Measurements from ENCODE around the gene RNF207. TPM values are rescaled to one million over a fixed set of nuclear protein-coding genes. Genes with fewer than 3 reads are reported as not detected.

Gene RNF207
- total and polyA plus RNA-seq, 2 experiments from 2014 or later, result 29.3 to 30.9 TPM

- no peaks in the 10 kb centered on the region for H3K9me2 ChIP-seq (replicated peaks; ENCODE audit: insufficient read depth)
- H3K4me3 ChIP-seq, result no peak overlapping the region
- H2AFZ ChIP-seq, result no peak overlapping the region
- no peaks in the 10 kb centered on the region for H3K9me3 ChIP-seq (ENCODE audit: low read depth)
- no peak overlapping the region for H3K27ac ChIP-seq
- no peaks in the 10 kb centered on the region for H3K36me3 ChIP-seq (replicated peaks; ENCODE audit: insufficient read depth, low read depth)
- peaks cover 76% of the 10 kb centered on the region for H3K27me3 ChIP-seq
- DNase-seq (ENCODE audit: low spot score), result no peak
- no peaks in the 10 kb centered on the region for H4K20me1 ChIP-seq (ENCODE audit: insufficient read depth, poor library complexity, severe bottlenecking)
- peaks cover 15% of the 10 kb centered on the region for H3K4me1 ChIP-seq (ENCODE audit: insufficient read depth)
- 87% methylated on average over 12 of the region's 14 CpGs for WGBS (ENCODE audit: low lambda C conversion rate, missing lambda C conversion rate)
- no peaks in the 10 kb centered on the region for H3K79me2 ChIP-seq
- TF ChIP-seq EZH2phosphoT487 (IDR thresholded peaks at IDR 0.05; ENCODE audit: low read depth, severe bottlenecking, unreplicated experiment), result no peak
- TF ChIP-seq, protein P1, sequence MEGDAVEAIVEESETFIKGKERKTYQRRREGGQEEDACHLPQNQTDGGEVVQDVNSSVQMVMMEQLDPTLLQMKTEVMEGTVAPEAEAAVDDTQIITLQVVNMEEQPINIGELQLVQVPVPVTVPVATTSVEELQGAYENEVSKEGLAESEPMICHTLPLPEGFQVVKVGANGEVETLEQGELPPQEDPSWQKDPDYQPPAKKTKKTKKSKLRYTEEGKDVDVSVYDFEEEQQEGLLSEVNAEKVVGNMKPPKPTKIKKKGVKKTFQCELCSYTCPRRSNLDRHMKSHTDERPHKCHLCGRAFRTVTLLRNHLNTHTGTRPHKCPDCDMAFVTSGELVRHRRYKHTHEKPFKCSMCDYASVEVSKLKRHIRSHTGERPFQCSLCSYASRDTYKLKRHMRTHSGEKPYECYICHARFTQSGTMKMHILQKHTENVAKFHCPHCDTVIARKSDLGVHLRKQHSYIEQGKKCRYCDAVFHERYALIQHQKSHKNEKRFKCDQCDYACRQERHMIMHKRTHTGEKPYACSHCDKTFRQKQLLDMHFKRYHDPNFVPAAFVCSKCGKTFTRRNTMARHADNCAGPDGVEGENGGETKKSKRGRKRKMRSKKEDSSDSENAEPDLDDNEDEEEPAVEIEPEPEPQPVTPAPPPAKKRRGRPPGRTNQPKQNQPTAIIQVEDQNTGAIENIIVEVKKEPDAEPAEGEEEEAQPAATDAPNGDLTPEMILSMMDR (IDR thresholded peaks at IDR 0.05; ENCODE audit: poor library complexity), result no peak
- no peak for TF ChIP-seq EZH2 (IDR thresholded peaks at IDR 0.05; ENCODE audit: borderline replicate concordance)
- no peak overlapping the region for H3K4me2 ChIP-seq
Observed at GRCh38 chr1:6248161-6248776, 42.4 kb downstream of the RNF207 start.

GRCh38 chr1:6248932-6249738 lies 43.2 kb downstream of the RNF207 start:
- Histone ChIP-seq H3K79me2 (no peaks in the 10 kb centered on the region), H3K4me3 (no peak overlapping the region), H3K9me2 (replicated peaks; ENCODE audit: insufficient read depth) (no peaks in the 10 kb centered on the region), H3K9me3 (ENCODE audit: low read depth) (no peaks in the 10 kb centered on the region), H4K20me1 (ENCODE audit: insufficient read depth, poor library complexity, severe bottlenecking) (no peaks in the 10 kb centered on the region), H3K4me2 (peak overlapping the region; percentile 68), H3K4me1 (ENCODE audit: insufficient read depth) (peaks cover 15% of the 10 kb centered on the region), H2AFZ (no peak overlapping the region), H3K27me3 (peaks cover 68% of the 10 kb centered on the region), H3K36me3 (replicated peaks; ENCODE audit: insufficient read depth, low read depth) (no peaks in the 10 kb centered on the region), H3K27ac (no peak overlapping the region)
- WGBS (ENCODE audit: low lambda C conversion rate, missing lambda C conversion rate), result 23% methylated on average over 44 of the region's 96 CpGs
- TF ChIP-seq, protein P1 (IDR thresholded peaks at IDR 0.05; ENCODE audit: poor library complexity), result peak; percentile 13
- no peak for TF ChIP-seq EZH2phosphoT487 (IDR thresholded peaks at IDR 0.05; ENCODE audit: low read depth, severe bottlenecking, unreplicated experiment)
- DNase-seq (ENCODE audit: low spot score), result peak; percentile 51

DNA sequence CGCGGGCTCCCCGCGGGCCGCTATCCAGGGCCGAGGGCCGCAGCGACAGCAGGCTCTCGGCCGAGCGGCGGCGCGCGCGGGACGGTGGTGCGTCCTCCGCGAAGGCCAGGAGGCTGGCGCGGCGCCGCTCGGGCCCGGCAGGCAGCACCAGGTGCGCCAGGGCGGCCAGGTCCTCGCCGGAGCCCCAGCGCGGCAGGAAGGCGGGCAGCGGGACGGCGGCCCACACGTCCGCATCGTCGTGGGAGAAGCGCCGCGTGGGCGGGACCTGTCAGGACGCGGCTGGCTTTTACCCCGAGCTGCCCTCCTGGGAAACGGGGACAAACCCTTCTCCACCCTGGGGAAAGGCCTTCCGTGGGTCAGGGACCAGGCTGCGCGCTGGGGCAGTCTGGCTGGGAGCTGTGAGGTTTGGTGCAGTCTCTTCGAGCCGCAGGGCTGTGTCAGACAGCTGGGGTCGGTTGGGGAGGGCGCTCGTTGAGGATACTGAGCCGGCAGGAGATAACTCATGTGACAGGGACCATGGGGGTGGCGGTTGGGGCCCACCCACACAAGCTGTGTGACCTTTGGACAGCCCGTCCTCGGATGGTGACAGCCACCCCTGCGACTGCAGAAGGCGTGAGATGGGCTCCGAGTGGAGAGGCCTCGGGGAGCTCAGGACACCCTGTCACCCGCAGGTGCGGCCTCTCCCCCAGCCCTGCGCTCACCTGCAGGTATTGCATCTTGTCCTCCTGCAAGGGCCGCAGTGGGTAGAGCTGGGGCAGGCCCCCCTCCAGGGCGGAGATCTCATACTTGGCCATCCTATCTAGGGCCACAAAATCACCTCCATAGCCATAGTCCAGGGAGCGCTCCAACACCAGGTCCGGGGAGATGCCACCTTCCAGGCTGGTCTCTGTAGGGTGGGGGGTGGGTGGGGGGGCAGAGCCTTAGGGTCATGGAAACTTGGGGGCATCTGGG lies 44.1 kb downstream of the RNF207 start:
- H3K4me3 ChIP-seq, result no peak overlapping the region
- 28% methylated on average over 50 of the region's 71 CpGs for WGBS (ENCODE audit: low lambda C conversion rate, missing lambda C conversion rate)

More for the DNA sequence above, 44.1 kb downstream of the RNF207 start:
- Histone ChIP-seq H3K9me3 (ENCODE audit: low read depth) (no peaks in the 10 kb centered on the region), H3K4me1 (ENCODE audit: insufficient read depth) (peaks cover 15% of the 10 kb centered on the region), H4K20me1 (ENCODE audit: insufficient read depth, poor library complexity, severe bottlenecking) (no peaks in the 10 kb centered on the region), H3K79me2 (no peaks in the 10 kb centered on the region), H3K27ac (no peak overlapping the region), H3K27me3 (peaks cover 61% of the 10 kb centered on the region), H3K9me2 (replicated peaks; ENCODE audit: insufficient read depth) (no peaks in the 10 kb centered on the region), H3K36me3 (replicated peaks; ENCODE audit: insufficient read depth, low read depth) (no peaks in the 10 kb centered on the region), H2AFZ (no peak overlapping the region), H3K4me2 (peak overlapping the region; percentile 72)
- DNase-seq (ENCODE audit: low spot score), result peak; percentile 42
- TF ChIP-seq EZH2phosphoT487 (IDR thresholded peaks at IDR 0.05; ENCODE audit: low read depth, severe bottlenecking, unreplicated experiment), result no peak
- no peak for TF ChIP-seq EZH2 (IDR thresholded peaks at IDR 0.05; ENCODE audit: borderline replicate concordance)
- TF ChIP-seq, protein P1 (IDR thresholded peaks at IDR 0.05; ENCODE audit: poor library complexity), result no peak
